Liver (tissue), 9 donors: Measurements from ENCODE around the gene MAGEC3. TPM values are rescaled to one million over a fixed set of nuclear protein-coding genes. Genes with fewer than 3 reads are reported as not detected.

Source experiments
- DNase-seq: peaks from one replicate; pipeline ENCODE4 v3.0.0-alpha.2; 2017; ENCODE audit warnings: low spot score
- H3K27ac ChIP-seq, 2 donors: one replicate each; pipeline ENCODE4 v1.7.0; 2013; ENCODE audit warnings: inconsistent platforms in 2 of 2, low read length in 2 of 2, control low read depth in 1 of 2, low read depth in 1 of 2, mild to moderate bottlenecking in 1 of 2
- H3K27me3 ChIP-seq, 4 donors: one replicate each; pipeline versions ENCODE4 v1.6.1 to v1.7.0; 2013; ENCODE audit warnings: low read length in 3 of 4, inconsistent platforms in 1 of 4, mild to moderate bottlenecking in 1 of 4, moderate library complexity in 1 of 4; ENCODE audit not compliant: control insufficient read depth in 4 of 4, insufficient read depth in 4 of 4
- H3K36me3 ChIP-seq, 4 donors: one replicate each; pipeline versions ENCODE4 v1.6.1 to v1.7.0; 2013; ENCODE audit warnings: low read length in 3 of 4, mild to moderate bottlenecking in 3 of 4, low read depth in 1 of 4, moderate library complexity in 1 of 4; ENCODE audit not compliant: control insufficient read depth in 4 of 4, insufficient read depth in 3 of 4
- H3K4me1 ChIP-seq, 4 donors: one replicate each; pipeline versions ENCODE4 v1.6.1 to v1.7.0; 2013; ENCODE audit warnings: low read length in 3 of 4, mild to moderate bottlenecking in 3 of 4, moderate library complexity in 1 of 4; ENCODE audit not compliant: control insufficient read depth in 4 of 4, insufficient read depth in 4 of 4
- H3K4me3 ChIP-seq, 3 donors: one replicate each; pipeline versions ENCODE4 v1.6.1 to v1.7.0; 2013; ENCODE audit warnings: low read length in 3 of 3, control low read depth in 1 of 3, low read depth in 1 of 3, mild to moderate bottlenecking in 1 of 3
- H3K9ac ChIP-seq, 2 donors: one replicate each; pipeline ENCODE4 v1.7.0; 2013; ENCODE audit warnings: low read length in 2 of 2, mild to moderate bottlenecking in 2 of 2, moderate library complexity in 2 of 2, control low read depth in 1 of 2, low read depth in 1 of 2
- H3K9me3 ChIP-seq, 4 donors: one replicate each; pipeline versions ENCODE4 v1.6.1 to v1.7.0; 2013; ENCODE audit warnings: low read length in 3 of 4; ENCODE audit not compliant: control insufficient read depth in 4 of 4
- EGR1 ChIP-seq, 2 donors: IDR thresholded peaks; 2 replicates each; pipeline ENCODE4 v1.6.1; 2016 to 2018; ENCODE audit warnings: antibody characterized with exemption in 2 of 2, low read depth in 2 of 2
- FOXA1 ChIP-seq: IDR thresholded peaks from 2 replicates; pipeline ENCODE4 v1.6.1; 2016; ENCODE audit warnings: antibody characterized with exemption
- FOXA2 ChIP-seq: IDR thresholded peaks from 2 replicates; pipeline ENCODE4 v1.6.1; 2016; ENCODE audit warnings: antibody characterized with exemption
- GABPA ChIP-seq, 2 donors: IDR thresholded peaks in 1 of 2; conservative IDR thresholded peaks in 1 of 2; 2 replicates each; pipeline ENCODE4 v1.6.1; 2016; ENCODE audit warnings: antibody characterized with exemption in 2 of 2, mild to moderate bottlenecking in 1 of 2, moderate library complexity in 1 of 2
- HNF4A ChIP-seq, 2 donors: conservative IDR thresholded peaks; 2 replicates each; pipeline ENCODE4 v1.6.1; 2016; ENCODE audit warnings: antibody characterized with exemption in 2 of 2, mild to moderate bottlenecking in 2 of 2
- HNF4G ChIP-seq: IDR thresholded peaks from 2 replicates; pipeline ENCODE4 v1.6.1; 2016; ENCODE audit warnings: antibody characterized with exemption
- JUND ChIP-seq, 2 donors: IDR thresholded peaks; 2 replicates each; pipeline ENCODE4 v1.6.1; 2016; ENCODE audit warnings: antibody characterized with exemption in 2 of 2
- NR2F2 ChIP-seq: IDR thresholded peaks from 2 replicates; pipeline ENCODE4 v1.6.1; 2016; ENCODE audit warnings: antibody characterized with exemption
- RAD21 ChIP-seq, 2 donors: IDR thresholded peaks; 2 replicates each; pipeline ENCODE4 v1.6.1; 2016; ENCODE audit warnings: antibody characterized with exemption in 2 of 2, mild to moderate bottlenecking in 2 of 2
- RXRA ChIP-seq, 2 donors: IDR thresholded peaks; 2 replicates each; pipeline ENCODE4 v1.6.1; 2017 to 2018; ENCODE audit warnings: antibody characterized with exemption in 2 of 2, mild to moderate bottlenecking in 1 of 2
- SP1 ChIP-seq: IDR thresholded peaks from 2 replicates; pipeline ENCODE4 v1.6.1; 2018; ENCODE audit warnings: antibody characterized with exemption, mild to moderate bottlenecking
- TAF1 ChIP-seq: conservative IDR thresholded peaks from 2 replicates; pipeline ENCODE4 v1.6.1; 2016; ENCODE audit warnings: antibody characterized with exemption, mild to moderate bottlenecking
- YY1 ChIP-seq: IDR thresholded peaks from 2 replicates; pipeline ENCODE4 v1.6.1; 2016; ENCODE audit warnings: antibody characterized with exemption, mild to moderate bottlenecking
- WGBS: extraction: QIAGEN DNeasy Blood & Tissue Kit; methylation state at CpG from one replicate; pipeline ENCODE4 v1.1.7; 2013; 5-methylcytosine and 5-hydroxymethylcytosine counted together
- polyA plus RNA-seq, 2 donors: library from polyadenylated mRNA; stranded (reverse) in 1 of 2; unstranded in 1 of 2; fragments of 200-250 nt in 1 of 2; fragments of >200 nt in 1 of 2; fragmentation: Nextera tagmentation in 1 of 2; extraction: Ambion mirVana in 1 of 2; gene quantifications; one replicate each; pipeline versions ENCODE4 v1.2.1 to v1.2.3, GENCODE V29; 2013 to 2015
- total RNA-seq, 2 donors: library from RNA; depleted of rRNA; stranded (reverse); fragments of >200 nt; gene quantifications; one replicate each; pipeline ENCODE4 v1.2.3, GENCODE V29; 2014
- TF ChIP-seq, protein P1 (sequence below): fragments of 150-350 bp; IDR thresholded peaks from 2 replicates; pipeline ENCODE4 v1.5.1; 2017; ENCODE audit warnings: improper control_type of control experiment, low read depth, low read length; ENCODE audit not compliant: missing input control
- TF ChIP-seq, protein P2 (sequence below): IDR thresholded peaks from 2 replicates; pipeline ENCODE4 v1.6.1; 2016; ENCODE audit warnings: antibody characterized with exemption
- TF ChIP-seq, protein P3 (sequence below): IDR thresholded peaks from 2 replicates; pipeline ENCODE4 v1.6.1; 2016; ENCODE audit warnings: antibody characterized with exemption
- TF ChIP-seq, protein P4 (sequence below): IDR thresholded peaks from 2 replicates; pipeline ENCODE4 v1.6.1; 2016; ENCODE audit warnings: antibody characterized with exemption, mild to moderate bottlenecking
- TF ChIP-seq, protein P5 (sequence below): IDR thresholded peaks from 2 replicates; pipeline ENCODE4 v1.6.1; 2016; ENCODE audit warnings: antibody characterized with exemption
- donor health status: healthy.
- donor health status: healthy.
- donor health status: healthy.
- donor health status: healthy.
- donor health status: healthy.

MAGEC3 gene
- total and polyA plus RNA-seq, 4 donors = not detected

DNA sequence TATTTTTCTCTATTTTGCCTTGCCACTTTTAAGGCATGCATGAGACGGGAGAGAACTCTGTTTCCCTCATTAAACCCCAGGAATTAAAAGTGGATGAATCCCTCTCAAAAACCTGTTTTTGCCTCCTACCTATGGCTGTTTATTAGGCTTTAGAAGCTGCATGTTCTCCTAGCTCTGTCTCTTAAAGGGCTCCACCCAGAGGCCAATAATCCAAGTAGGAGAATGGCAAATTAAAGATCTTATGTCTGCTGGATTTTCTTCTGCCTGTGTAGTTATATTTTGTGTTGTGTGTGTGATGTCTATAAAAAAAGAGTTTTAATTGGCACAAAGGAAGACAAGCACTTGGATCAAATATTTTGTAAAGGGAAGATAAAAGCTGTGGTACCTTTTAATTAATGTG lies 98.0 kb downstream of the MAGEC3 start (continued):
- TF ChIP-seq, protein P1, sequence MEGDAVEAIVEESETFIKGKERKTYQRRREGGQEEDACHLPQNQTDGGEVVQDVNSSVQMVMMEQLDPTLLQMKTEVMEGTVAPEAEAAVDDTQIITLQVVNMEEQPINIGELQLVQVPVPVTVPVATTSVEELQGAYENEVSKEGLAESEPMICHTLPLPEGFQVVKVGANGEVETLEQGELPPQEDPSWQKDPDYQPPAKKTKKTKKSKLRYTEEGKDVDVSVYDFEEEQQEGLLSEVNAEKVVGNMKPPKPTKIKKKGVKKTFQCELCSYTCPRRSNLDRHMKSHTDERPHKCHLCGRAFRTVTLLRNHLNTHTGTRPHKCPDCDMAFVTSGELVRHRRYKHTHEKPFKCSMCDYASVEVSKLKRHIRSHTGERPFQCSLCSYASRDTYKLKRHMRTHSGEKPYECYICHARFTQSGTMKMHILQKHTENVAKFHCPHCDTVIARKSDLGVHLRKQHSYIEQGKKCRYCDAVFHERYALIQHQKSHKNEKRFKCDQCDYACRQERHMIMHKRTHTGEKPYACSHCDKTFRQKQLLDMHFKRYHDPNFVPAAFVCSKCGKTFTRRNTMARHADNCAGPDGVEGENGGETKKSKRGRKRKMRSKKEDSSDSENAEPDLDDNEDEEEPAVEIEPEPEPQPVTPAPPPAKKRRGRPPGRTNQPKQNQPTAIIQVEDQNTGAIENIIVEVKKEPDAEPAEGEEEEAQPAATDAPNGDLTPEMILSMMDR = no peak
- TF ChIP-seq JUND (IDR thresholded peaks at IDR 0.05) = no peak
- no peak for TF ChIP-seq RAD21 (IDR thresholded peaks at IDR 0.05)
- TF ChIP-seq, protein P2, sequence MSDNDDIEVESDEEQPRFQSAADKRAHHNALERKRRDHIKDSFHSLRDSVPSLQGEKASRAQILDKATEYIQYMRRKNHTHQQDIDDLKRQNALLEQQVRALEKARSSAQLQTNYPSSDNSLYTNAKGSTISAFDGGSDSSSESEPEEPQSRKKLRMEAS = no peak
- TF ChIP-seq SP1 = no peak
- no peak for TF ChIP-seq GABPA (IDR thresholded peaks at IDR 0.05 in 1 of 2, conservative IDR thresholded peaks at IDR 0.05 in 1 of 2)
- TF ChIP-seq YY1 = no peak

DNA sequence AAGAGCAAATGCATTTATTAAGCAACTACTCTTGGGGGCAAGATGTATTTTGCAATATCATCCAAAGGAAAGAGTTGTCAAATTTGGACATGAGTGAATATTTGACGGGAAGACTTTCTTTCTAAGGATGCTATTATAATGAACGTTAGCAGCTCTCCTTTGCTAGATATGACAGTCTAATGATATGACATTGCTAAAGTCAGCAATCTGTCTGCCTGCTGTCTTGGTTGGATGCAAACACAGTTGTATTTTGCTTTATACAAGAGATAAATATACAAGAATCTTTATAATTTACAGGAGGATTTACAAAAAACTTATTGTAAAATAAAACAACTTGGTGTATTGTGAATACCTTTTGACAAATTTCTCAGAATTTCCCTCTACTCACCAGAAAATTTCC lies 103.1 kb downstream of the MAGEC3 start:
- H3K9ac ChIP-seq = no peak overlapping the region
- no peak overlapping the region for H3K4me3 ChIP-seq
- 69% methylated on average over 2 of the region's 2 CpGs for WGBS
- H3K27ac ChIP-seq = no peak overlapping the region
- H3K27me3 ChIP-seq = no peaks in the 10 kb centered on the region
- no peaks in the 10 kb centered on the region for H3K4me1 ChIP-seq
- H3K9me3 ChIP-seq = no peaks in the 10 kb centered on the region
- no peak for DNase-seq
- TF ChIP-seq, protein P3, sequence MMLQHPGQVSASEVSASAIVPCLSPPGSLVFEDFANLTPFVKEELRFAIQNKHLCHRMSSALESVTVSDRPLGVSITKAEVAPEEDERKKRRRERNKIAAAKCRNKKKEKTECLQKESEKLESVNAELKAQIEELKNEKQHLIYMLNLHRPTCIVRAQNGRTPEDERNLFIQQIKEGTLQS = no peak
- H3K36me3 ChIP-seq = no peaks in the 10 kb centered on the region

DNA sequence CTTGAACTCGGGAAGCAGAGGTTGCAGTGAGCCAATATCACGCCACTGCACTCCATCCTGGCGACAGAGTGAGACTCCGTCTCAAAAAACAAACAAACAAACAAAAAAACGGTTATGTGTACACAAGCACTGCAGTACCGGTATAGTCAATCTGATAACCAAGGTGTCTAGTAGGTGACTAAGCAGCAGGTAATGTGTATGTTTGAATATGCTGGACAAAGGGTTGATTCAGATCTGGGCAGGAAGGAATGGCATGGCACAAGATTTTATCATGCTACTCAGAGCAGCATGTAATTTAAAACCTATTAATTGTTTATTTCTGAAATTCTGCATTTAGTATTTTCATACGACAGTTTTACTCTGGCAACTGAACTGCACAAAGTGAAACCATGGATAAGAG lies 107.3 kb downstream of the MAGEC3 start:
- DNase-seq = no peak
- no peaks in the 10 kb centered on the region for H3K9me3 ChIP-seq
- no peak overlapping the region for H3K27ac ChIP-seq
- 78% methylated on average over 7 of the region's 7 CpGs for WGBS
- H3K27me3 ChIP-seq = no peaks in the 10 kb centered on the region
- H3K4me3 ChIP-seq = no peak overlapping the region
- no peaks in the 10 kb centered on the region for H3K36me3 ChIP-seq
- H3K4me1 ChIP-seq = no peaks in the 10 kb centered on the region
- TF ChIP-seq NR2F2 (no peak), FOXA2 (no peak), GABPA (IDR thresholded peaks at IDR 0.05 in 1 of 2, conservative IDR thresholded peaks at IDR 0.05 in 1 of 2) (no peak), YY1 (no peak), TAF1 (no peak), HNF4A (conservative IDR thresholded peaks at IDR 0.05) (no peak), HNF4G (no peak), JUND (IDR thresholded peaks at IDR 0.05) (no peak), EGR1 (IDR thresholded peaks at IDR 0.05; ENCODE audit: low read depth in 2 of 2) (no peak), SP1 (no peak), RXRA (IDR thresholded peaks at IDR 0.05) (no peak), RAD21 (IDR thresholded peaks at IDR 0.05) (no peak), FOXA1 (no peak)
- TF ChIP-seq, protein P2 = no peak
- TF ChIP-seq, protein P1 = no peak
- TF ChIP-seq, protein P4, sequence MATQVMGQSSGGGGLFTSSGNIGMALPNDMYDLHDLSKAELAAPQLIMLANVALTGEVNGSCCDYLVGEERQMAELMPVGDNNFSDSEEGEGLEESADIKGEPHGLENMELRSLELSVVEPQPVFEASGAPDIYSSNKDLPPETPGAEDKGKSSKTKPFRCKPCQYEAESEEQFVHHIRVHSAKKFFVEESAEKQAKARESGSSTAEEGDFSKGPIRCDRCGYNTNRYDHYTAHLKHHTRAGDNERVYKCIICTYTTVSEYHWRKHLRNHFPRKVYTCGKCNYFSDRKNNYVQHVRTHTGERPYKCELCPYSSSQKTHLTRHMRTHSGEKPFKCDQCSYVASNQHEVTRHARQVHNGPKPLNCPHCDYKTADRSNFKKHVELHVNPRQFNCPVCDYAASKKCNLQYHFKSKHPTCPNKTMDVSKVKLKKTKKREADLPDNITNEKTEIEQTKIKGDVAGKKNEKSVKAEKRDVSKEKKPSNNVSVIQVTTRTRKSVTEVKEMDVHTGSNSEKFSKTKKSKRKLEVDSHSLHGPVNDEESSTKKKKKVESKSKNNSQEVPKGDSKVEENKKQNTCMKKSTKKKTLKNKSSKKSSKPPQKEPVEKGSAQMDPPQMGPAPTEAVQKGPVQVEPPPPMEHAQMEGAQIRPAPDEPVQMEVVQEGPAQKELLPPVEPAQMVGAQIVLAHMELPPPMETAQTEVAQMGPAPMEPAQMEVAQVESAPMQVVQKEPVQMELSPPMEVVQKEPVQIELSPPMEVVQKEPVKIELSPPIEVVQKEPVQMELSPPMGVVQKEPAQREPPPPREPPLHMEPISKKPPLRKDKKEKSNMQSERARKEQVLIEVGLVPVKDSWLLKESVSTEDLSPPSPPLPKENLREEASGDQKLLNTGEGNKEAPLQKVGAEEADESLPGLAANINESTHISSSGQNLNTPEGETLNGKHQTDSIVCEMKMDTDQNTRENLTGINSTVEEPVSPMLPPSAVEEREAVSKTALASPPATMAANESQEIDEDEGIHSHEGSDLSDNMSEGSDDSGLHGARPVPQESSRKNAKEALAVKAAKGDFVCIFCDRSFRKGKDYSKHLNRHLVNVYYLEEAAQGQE = no peak
- TF ChIP-seq, protein P5, sequence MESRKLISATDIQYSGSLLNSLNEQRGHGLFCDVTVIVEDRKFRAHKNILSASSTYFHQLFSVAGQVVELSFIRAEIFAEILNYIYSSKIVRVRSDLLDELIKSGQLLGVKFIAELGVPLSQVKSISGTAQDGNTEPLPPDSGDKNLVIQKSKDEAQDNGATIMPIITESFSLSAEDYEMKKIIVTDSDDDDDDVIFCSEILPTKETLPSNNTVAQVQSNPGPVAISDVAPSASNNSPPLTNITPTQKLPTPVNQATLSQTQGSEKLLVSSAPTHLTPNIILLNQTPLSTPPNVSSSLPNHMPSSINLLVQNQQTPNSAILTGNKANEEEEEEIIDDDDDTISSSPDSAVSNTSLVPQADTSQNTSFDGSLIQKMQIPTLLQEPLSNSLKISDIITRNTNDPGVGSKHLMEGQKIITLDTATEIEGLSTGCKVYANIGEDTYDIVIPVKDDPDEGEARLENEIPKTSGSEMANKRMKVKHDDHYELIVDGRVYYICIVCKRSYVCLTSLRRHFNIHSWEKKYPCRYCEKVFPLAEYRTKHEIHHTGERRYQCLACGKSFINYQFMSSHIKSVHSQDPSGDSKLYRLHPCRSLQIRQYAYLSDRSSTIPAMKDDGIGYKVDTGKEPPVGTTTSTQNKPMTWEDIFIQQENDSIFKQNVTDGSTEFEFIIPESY = no peak
- TF ChIP-seq, protein P3 = no peak
- no peak overlapping the region for H3K9ac ChIP-seq
